Left colon (tissue), 2 donors: ENCODE data around the gene AVPR1A. TPM values are rescaled to one million over a fixed set of nuclear protein-coding genes. Genes with fewer than 3 reads are reported as not detected.

Source experiments
- ATAC-seq: fragments of 200-7000 bp; cut with Tn5 transposase; one replicate; pipeline ENCODE4 v1.9.1; 2020; ENCODE audit warnings: mild to moderate bottlenecking, moderate library complexity
- DNase-seq, 2 donors: peaks; one replicate each; pipeline ENCODE4 v3.0.0-alpha.2; 2020
- intact Hi-C, 2 donors: fragments of 100-400 bp; cut with DNase I in 1 of 2; cut with micrococcal nuclease in 1 of 2; formaldehyde crosslinking; loops; one replicate each; pipeline versions ENCODE4 v1.11.2 to v1.14.0; 2022; cut with DNase I, micrococcal nuclease
- total RNA-seq, 2 donors: library from RNA; stranded (reverse); fragmentation: NEBNext Ultra II Directional; extraction: Animal tissue kit (Norgen Biotek cat#: 25700); gene quantifications; one replicate each; pipeline ENCODE4 v1.2.1, GENCODE V29; 2021
- donor health status: DM: no; HTN: no; CAD: no.
- donor health status: DM: yes; HTN: yes; CAD: no.

AVPR1A gene
- total RNA-seq, 2 donors from 2014 or later, result 0.40 to 0.84 TPM

- DNase-seq (no peak), ATAC-seq (no peak)
- intact Hi-C loops, result loop anchor here in 1 of 2 donors (10.0 kb wide), 1 partner anchor 703 kb away; no protein-coding TSS in a partner anchor
Measured at GRCh38 chr12:63101920-63102319, 49.1 kb downstream of the AVPR1A start.

- DNase-seq, result no peak
- no peak for ATAC-seq
- intact Hi-C loops, result no loop called here
Measured at GRCh38 chr12:63098851-63099250, 52.1 kb downstream of the AVPR1A start.

GRCh38 chr12:63095369-63095980 is 55.5 kb downstream of the AVPR1A start:
- DNase-seq (no peak), ATAC-seq (no peak)
- intact Hi-C loops, result no loop called here

DNA sequence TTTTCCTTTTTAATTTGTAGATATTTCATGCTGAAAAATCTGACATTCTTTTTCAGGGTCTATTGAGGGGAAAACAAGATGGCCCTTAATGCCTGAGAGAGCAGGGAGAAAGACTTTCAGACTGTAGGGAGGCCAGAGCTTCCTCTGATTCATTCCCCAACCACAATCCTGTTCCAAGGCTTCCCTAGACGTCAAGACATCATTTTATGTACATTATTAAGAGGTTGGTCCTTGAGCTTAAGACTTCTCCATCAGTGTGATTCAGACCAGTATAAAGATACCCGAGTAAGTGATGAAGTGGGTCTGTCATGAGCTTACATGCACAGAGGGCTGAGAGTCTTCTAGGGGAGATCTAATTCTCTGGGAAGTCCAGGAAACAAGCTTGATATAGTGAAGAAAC is 57.3 kb downstream of the AVPR1A start:
- intact Hi-C loops, result no loop called here
- DNase-seq (no peak), ATAC-seq (no peak)

DNA sequence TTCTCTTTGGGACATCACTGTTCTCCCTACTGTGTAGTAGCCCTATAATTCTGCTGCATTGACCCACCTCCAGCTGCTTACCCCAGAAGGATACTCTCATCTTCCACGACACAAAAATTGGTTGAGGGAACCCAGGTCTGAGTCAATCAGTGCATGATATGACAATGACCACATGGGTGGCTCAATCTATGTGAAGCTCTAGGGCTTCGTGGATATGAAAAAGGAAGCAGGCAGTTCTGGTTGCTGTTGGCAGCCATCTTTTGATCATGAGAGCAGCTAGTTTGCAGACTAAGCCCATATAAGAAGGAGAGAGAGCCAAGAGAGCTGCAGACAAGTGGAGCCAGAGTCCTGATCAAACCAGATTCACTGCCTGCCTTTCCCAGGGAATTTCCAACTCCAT is 57.9 kb downstream of the AVPR1A start:
- ATAC-seq (no peak), DNase-seq (no peak)
- intact Hi-C loops, result no loop called here

Other genes starting within 250 kb of the AVPR1A start
- 1 to 10 TPM; 7.6 to 7.9 TPM for gene PPM1H, start 216.1 kb downstream of the AVPR1A start, total RNA-seq